HG03139 (cell line): ENCODE data around the gene RAP1GAP2.

Source experiments
- ATAC-seq: cut with Tn5 transposase; IDR thresholded peaks from one replicate; pipeline ENCODE4 v1.9.1; 2021; ENCODE audit not compliant: unreplicated experiment

Gene RAP1GAP2

DNA sequence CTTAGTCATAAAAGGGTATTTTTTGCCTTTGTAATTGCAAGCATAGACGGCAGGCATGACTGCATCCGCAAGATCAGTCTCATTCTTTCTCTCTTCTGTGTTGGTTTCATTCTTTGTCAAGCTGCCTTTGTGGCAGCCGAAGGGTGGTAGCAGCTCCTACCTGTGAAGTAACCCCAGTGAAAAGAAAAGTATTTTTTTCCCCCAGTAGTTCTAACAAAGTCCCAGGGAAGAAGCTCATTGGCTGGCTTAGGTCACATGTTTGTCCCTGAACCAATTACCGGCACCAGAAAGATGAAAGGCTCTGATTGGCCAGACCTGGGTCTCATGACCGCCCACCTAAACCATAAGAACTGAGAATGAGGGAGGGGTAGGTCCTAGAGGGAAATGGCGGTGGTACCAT is 110.7 kb downstream of the RAP1GAP2 start:
- ATAC-seq: no peak

DNA sequence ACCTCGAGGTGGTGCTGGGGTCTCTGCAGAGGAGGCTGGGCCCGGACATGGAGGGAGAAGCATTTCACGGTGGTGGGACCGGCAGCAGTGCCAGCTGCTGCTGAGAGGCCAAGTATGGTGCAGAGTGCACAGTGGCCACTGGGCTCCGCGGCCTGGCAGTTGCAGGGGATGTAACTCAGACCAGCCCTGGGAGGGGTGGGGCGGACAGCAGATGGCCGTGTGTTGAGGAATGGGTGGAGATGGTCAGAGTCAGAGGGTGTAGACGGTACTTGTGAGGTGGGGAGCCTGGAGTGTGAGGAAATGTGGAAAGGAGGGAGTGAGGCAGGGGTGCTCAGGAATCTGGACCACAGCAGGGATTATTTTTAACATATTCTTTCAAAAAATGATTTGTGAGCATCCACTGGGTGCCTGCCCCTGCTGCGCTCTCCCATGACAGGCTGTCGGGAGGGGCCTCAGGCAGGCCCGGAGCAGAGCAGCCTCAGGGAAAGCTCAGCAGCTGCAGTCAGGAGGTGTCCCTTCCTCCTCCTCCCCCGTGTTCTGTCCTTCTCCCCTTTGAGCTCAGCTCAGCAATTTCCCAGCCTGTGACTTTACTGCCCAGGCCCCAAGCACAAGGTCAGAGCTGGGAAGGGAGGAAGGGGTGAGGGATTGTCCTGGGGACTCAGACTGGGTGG is 113.1 kb downstream of the RAP1GAP2 start:
- ATAC-seq: no peak

DNA sequence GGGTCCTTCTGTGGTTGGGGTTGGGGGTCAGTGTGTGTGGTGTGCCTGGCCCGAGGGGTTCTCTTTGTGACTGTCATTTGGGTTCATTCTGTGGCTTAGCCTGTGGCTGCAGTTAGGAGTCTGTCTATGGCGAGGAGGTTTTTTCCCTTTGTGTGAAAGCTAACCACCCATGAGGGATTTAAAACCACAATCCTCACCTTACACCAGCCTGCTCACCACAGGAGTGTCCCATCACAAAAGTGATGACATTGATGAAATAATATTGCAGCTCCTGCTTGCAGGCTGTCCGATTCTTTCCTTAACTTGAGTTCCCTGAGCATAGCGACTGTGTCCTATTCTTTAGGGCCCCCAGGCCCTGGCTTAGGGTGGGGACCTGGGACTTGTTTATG is 113.6 kb downstream of the RAP1GAP2 start:
- ATAC-seq: no peak

- ATAC-seq: no peak
These were observed 115.0 kb downstream of the RAP1GAP2 start for GRCh38 chr17:2911035-2911754.

GRCh38 chr17:2911755-2912111 is 115.5 kb downstream of the RAP1GAP2 start:
- no peak for ATAC-seq

- no peak for ATAC-seq
These were observed 116.5 kb downstream of the RAP1GAP2 start for GRCh38 chr17:2912754-2913153.

DNA sequence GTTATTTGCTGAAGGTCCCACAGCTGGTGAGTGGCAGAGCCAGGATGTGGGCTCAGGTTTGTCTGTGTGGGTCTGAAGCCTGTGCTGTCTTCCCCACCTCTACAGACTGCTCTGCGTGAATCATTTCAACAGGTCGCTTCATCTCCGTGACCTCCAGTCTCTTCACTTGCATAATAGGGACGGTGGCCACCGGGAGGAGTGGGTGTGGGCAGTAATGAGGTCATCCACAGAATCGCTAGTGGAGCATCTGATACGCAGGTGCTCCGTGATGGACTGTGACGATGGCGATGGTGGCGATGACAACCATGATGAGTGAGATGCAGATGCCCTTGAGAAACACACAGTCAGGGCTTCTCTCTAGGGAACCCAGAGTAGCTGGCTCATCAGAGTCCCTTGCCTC is 120.2 kb downstream of the RAP1GAP2 start:
- no peak for ATAC-seq

DNA sequence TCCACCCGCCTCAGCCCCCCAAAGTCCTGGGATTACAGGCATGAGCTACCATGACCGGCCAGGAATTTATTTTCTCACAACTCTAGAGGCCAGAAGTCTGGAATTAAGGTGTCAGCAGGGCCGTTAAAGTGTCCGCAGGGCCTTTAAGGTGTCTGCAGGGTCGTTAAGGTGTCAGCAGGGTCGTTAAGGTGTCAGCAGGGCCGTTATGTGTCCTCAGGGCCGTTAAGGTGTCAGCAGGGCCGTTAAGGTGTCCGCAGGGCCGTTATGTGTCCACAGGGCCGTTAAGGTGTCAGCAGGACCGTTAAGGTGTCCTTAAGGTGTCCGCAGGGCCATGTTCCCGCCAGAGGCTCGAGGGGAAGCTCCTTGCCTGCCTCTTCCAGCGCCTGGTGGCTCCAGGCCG is 125.2 kb downstream of the RAP1GAP2 start:
- ATAC-seq: no peak

GRCh38 chr17:2924211-2924610 is 128.0 kb downstream of the RAP1GAP2 start:
- no peak for ATAC-seq

- ATAC-seq: no peak
These were observed 128.8 kb downstream of the RAP1GAP2 start for GRCh38 chr17:2925011-2925410.

- no peak for ATAC-seq
These were observed 129.9 kb downstream of the RAP1GAP2 start for GRCh38 chr17:2926019-2926650.

GRCh38 chr17:2928294-2928890 is 132.2 kb downstream of the RAP1GAP2 start:
- ATAC-seq: no peak

DNA sequence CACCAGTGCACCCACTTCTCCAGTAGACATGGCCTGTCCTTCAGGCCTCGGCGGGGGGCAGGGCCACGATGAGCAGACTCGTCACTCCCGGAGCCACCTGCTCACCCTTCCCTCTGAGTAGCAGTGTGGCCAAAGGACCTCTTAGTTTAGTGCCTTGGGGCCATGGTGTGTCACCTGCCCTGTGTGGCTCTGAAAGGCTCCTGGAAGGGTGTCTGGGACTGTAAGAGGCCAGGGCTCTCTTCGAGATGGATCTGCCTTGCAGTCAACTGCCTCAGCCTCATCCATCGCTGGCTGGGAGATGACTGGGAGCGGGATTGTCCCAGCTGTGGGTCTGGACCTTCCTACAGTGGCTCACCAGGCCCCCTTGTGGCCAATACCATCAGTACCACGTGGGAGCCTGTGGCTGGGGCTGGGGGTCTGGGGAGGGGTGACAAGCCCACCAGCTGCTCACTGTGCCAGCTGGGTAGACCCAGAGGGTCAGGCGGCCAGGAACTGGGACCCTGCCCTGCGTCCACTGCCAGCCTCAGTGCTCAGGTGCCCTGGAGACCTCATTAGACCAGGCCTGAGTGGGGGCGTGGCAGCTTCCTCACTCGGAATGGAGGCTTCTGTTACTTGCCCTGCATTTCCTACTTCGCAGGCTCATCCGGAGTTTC is 133.8 kb downstream of the RAP1GAP2 start:
- ATAC-seq: no peak

DNA sequence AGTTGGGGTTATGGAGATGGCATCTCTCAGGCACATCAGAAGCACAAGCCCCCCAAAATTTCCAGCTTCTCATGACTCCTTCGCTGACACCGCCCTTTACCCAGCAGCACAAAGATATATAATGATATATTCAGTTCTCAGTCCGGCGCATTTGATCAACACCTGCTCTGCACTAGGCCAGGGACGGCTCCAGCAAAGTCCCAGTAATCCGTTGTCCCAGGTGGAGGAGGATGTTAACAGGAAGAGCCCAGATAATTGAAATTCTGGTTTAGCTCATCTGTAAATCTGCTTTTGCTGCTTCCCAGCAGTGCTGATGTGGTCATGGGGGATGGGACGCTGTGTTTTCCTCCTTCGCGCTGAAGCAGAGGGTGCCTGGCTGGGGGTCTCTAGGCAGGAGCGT is 135.6 kb downstream of the RAP1GAP2 start:
- ATAC-seq: no peak

DNA sequence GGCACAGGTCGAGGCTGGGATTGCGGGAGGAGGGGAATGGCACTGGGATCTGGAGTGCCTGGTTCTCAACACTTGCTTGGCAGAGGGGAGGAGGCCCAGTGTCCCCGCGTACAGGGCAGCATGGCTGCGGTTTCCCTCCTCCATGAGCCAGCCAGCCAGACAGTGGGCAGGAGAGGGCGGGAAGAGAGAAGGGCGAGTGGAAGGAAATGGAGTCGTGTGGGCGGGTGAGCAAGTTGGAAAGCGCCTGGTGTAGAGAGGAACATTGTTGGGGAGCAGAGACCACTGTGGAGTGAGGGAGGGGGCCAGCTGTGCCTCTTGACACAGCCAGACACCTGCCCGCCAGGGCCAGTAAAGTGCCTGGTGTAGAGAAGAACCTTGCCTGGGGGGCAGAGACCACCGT is 136.7 kb downstream of the RAP1GAP2 start:
- no peak for ATAC-seq

- ATAC-seq: no peak
These were observed 137.4 kb downstream of the RAP1GAP2 start for GRCh38 chr17:2933606-2934005.

GRCh38 chr17:2935632-2936031 is 139.4 kb downstream of the RAP1GAP2 start:
- no peak for ATAC-seq

GRCh38 chr17:2936351-2936750 is 140.1 kb downstream of the RAP1GAP2 start:
- no peak for ATAC-seq

DNA sequence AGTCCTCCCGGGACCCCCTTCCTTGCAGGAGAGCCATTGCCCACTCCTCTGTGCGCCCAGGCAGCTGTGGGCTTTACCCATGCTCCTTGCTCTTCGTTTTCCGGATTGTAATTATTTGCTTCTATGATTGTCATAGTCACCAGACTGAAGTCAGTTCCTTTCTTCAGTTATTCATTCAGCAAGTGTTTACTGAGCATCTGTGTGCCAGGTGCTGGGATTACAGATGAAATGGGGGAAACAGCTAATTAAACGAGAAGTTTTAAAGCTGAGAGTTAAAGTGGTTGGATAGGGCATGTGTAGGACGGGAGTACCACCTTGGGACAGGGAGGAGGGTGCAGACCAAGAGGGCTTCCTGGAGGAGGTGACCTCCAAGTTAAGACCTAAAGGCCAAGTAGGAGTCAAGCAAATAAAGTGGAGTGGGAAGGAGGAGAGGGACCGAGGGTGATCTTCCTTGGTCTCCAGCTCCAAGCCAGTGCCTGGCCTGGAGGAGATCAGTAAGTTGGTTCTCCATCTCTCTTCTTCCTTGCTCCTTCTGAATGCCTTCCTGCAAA is 140.6 kb downstream of the RAP1GAP2 start:
- ATAC-seq: no peak

GRCh38 chr17:2937331-2938003 is 141.2 kb downstream of the RAP1GAP2 start:
- no peak for ATAC-seq
